ENCODE measurements around the gene LAMTOR5. TPM values are rescaled to one million over a fixed set of nuclear protein-coding genes. Genes with fewer than 3 reads are reported as not detected.

LAMTOR5 gene
- total RNA-seq, 1 donor, result 38.4 TPM

DNA sequence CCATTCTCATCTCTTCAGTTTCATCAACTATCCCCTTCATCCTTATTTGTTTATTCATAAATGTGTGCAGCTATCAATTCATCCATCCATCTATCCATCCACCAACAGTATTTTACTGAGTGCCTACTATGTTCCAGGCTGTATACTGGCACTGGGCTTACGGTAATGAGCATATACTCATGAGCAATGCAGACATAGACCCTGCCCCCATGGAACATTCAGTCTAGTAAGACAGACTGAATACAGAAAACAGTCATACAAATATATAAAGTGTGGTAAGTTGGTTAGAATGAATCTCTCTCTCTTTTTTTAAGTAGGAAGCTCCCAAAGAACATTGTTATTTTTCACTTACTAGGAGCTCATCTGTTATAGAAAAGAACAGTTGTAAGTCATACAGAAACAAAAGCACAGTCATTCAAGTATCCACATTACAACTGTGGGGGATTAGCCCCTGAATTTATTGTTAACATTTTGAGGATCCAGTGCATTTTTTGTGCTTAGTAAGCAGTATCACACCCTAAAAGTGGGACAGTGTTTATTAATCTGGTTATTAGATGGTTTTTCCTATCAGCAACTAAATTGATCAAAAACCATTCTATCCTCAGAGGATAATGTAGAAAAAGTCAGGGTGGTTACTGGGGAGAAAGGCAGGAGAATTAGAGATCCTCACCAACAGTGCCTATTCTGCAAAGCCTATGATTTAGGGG is 20.3 kb downstream of the LAMTOR5 start:
- Histone ChIP-seq H3K36me3 (ENCODE audit: insufficient read depth, low read length) (peaks cover 24% of the 10 kb centered on the region), H3K27me3 (ENCODE audit: insufficient read depth, low read length) (no peaks in the 10 kb centered on the region), H3K9me3 (ENCODE audit: low read depth, low read length) (no peaks in the 10 kb centered on the region), H3K79me2 (ENCODE audit: insufficient read depth, low read length) (peaks cover 16% of the 10 kb centered on the region), H2AFZ (ENCODE audit: low read length) (no peak overlapping the region), H3K4me2 (ENCODE audit: insufficient read depth, low read length) (no peak overlapping the region), H3K4me3 (ENCODE audit: insufficient read depth, low read length) (no peak overlapping the region), H4K20me1 (ENCODE audit: insufficient read depth, low read length) (no peaks in the 10 kb centered on the region), H3K4me1 (ENCODE audit: insufficient read depth, low read length) (peaks cover 30% of the 10 kb centered on the region), H3K27ac (ENCODE audit: low read depth, low read length) (no peak overlapping the region)
- TF ChIP-seq CTCF (IDR thresholded peaks at IDR 0.05; ENCODE audit: extremely low read depth, low read depth, low read length), result no peak
- no peak for DNase-seq (ENCODE audit: insufficient read length, low spot score, missing footprints)

GRCh38 chr1:110385369-110385768 is 22.1 kb downstream of the LAMTOR5 start:
- Histone ChIP-seq H3K4me2 (ENCODE audit: insufficient read depth, low read length) (no peak overlapping the region), H3K27me3 (ENCODE audit: insufficient read depth, low read length) (no peaks in the 10 kb centered on the region)
- no peak for TF ChIP-seq CTCF (IDR thresholded peaks at IDR 0.05; ENCODE audit: extremely low read depth, low read depth, low read length)

GRCh38 chr1:110384581-110385321 is 22.7 kb downstream of the LAMTOR5 start:
- no peak overlapping the region for H3K27ac ChIP-seq (ENCODE audit: low read depth, low read length)
- H4K20me1 ChIP-seq (ENCODE audit: insufficient read depth, low read length), result no peaks in the 10 kb centered on the region
- H3K4me3 ChIP-seq (ENCODE audit: insufficient read depth, low read length), result no peak overlapping the region
- H3K27me3 ChIP-seq (ENCODE audit: insufficient read depth, low read length), result no peaks in the 10 kb centered on the region
- no peak overlapping the region for H3K4me2 ChIP-seq (ENCODE audit: insufficient read depth, low read length)
- peaks cover 31% of the 10 kb centered on the region for H3K4me1 ChIP-seq (ENCODE audit: insufficient read depth, low read length)
- peaks cover 15% of the 10 kb centered on the region for H3K79me2 ChIP-seq (ENCODE audit: insufficient read depth, low read length)
- DNase-seq (ENCODE audit: insufficient read length, low spot score, missing footprints), result no peak
- TF ChIP-seq CTCF (IDR thresholded peaks at IDR 0.05; ENCODE audit: extremely low read depth, low read depth, low read length), result no peak
- no peaks in the 10 kb centered on the region for H3K9me3 ChIP-seq (ENCODE audit: low read depth, low read length)
- no peak overlapping the region for H2AFZ ChIP-seq (ENCODE audit: low read length)
- H3K36me3 ChIP-seq (ENCODE audit: insufficient read depth, low read length), result peaks cover 24% of the 10 kb centered on the region

More at GRCh38 chr1:110385369-110385768, 22.1 kb downstream of the LAMTOR5 start:
- peaks cover 27% of the 10 kb centered on the region for H3K4me1 ChIP-seq (ENCODE audit: insufficient read depth, low read length)
- no peaks in the 10 kb centered on the region for H4K20me1 ChIP-seq (ENCODE audit: insufficient read depth, low read length)
- peaks cover 16% of the 10 kb centered on the region for H3K79me2 ChIP-seq (ENCODE audit: insufficient read depth, low read length)
- no peaks in the 10 kb centered on the region for H3K9me3 ChIP-seq (ENCODE audit: low read depth, low read length)
- DNase-seq (ENCODE audit: insufficient read length, low spot score, missing footprints), result no peak
- peaks cover 24% of the 10 kb centered on the region for H3K36me3 ChIP-seq (ENCODE audit: insufficient read depth, low read length)
- no peak overlapping the region for H2AFZ ChIP-seq (ENCODE audit: low read length)
- H3K4me3 ChIP-seq (ENCODE audit: insufficient read depth, low read length), result no peak overlapping the region
- H3K27ac ChIP-seq (ENCODE audit: low read depth, low read length), result no peak overlapping the region

All from osteoblast (primary cell).